SKM-1 treated with dmso at 0.1 percent for 144 hours (cell line): ENCODE measurements around the gene NKX2-4.
A peak's percentile ranks its signal among the peaks of the same experiment; 100 is the strongest.

Experiments
- DNase-seq: peaks from one replicate; lab custom pipeline; 2025; ENCODE audit not compliant: unreplicated experiment; lab: John Stamatoyannopoulos, UW

Gene NKX2-4

DNA sequence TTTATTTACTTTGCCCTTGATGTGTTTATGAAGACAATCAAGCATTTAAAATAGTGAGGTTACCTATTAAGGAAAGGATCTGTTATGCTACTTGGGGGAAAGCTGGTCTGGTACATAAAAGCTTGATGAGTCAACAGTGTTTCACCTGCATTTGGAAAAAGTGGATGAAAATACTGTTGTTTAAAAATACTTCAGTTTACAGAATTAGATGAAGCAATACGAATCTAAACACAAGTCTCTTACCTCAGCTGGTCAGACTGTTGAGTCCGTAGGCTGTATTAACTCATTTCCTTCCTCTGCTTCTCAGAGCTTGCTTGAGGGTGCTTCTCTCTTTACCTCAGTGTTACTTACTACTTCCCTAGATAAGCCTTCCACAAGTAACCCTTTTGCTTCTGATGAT, 36.1 kb downstream of the NKX2-4 start:
- DNase-seq, result peak; percentile 72

- no peak for DNase-seq
These were observed 36.6 kb downstream of the NKX2-4 start for GRCh38 chr20:21360705-21361104.

- no peak for DNase-seq
These were observed 38.6 kb downstream of the NKX2-4 start for GRCh38 chr20:21358737-21359136.

DNA sequence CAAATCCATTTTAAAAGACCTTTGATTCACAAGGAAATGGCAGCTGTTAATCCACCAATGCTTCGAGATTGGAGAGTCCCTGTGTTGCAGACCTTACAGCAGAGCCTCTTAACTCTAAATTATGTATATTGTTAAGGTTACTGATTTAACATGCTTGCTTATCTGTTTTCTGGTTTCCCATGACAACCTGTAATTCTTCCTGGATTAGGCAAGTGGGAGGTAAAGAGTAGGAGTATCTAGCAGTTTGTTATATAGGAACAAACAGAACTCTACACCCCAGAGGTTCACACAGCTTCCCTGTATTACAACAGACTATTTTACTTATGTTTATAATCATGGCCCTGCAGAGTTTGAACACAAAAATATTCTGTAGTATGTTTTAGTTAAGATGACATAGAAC, 39.5 kb downstream of the NKX2-4 start:
- DNase-seq, result no peak

- no peak for DNase-seq
These were observed 40.9 kb downstream of the NKX2-4 start for GRCh38 chr20:21356386-21356785.

GRCh38 chr20:21355981-21356380, 41.3 kb downstream of the NKX2-4 start:
- no peak for DNase-seq

GRCh38 chr20:21353236-21353635, 44.1 kb downstream of the NKX2-4 start:
- no peak for DNase-seq

DNA sequence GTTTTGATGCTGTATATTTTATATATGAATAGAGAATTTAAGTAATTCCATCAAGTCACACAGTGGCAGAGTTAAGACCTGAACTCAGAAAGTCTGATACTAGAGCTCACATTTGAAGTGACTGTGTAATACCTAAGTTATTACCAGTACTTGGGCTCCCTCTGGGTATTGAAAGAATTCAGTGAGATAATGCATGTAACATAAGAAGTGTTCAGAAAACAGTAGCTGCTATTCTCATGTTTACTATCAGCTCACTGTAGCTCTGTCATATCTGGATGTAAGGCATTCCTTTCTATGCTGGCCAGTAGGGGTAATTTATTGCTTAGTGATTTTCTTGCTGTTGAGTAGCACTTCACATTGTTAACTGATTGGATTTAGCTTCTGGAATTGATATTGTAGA, 44.6 kb downstream of the NKX2-4 start:
- no peak for DNase-seq
